Measurements from ENCODE around the gene ZNF77. TPM values are rescaled to one million over a fixed set of nuclear protein-coding genes. Genes with fewer than 3 reads are reported as not detected.
A peak's percentile ranks its signal among the peaks of the same experiment; 100 is the strongest.

Gene ZNF77
- polyA plus RNA-seq, 3 donors: 0.30 to 2.7 (median 1.0) TPM

GRCh38 chr19:2984215-2984528 lies 39.4 kb upstream of the ZNF77 start:
- 4% methylated on average over 7 of the region's 14 CpGs for WGBS (ENCODE audit: insufficient coverage)
- H3K27ac Mint-ChIP-seq: no peak overlapping the region
- Histone ChIP-seq H3K36me3 (replicated peaks in 1 of 2; ENCODE audit: control insufficient read depth in 1 of 2, insufficient read depth in 2 of 2, low read length in 2 of 2) (no peaks in the 10 kb centered on the region), H3K27me3 (ENCODE audit: control insufficient read depth in 2 of 2, insufficient read depth in 2 of 2, low read length in 2 of 2) (peaks cover 4 to 33% of the 10 kb centered on the region in 2 donors), H3K9ac (ENCODE audit: insufficient read depth, low read length, poor library complexity, severe bottlenecking) (no peak overlapping the region), H2AFZ (ENCODE audit: insufficient read depth, low read depth, low read length, poor library complexity, severe bottlenecking) (peak overlapping the region; percentile 65), H4K20me1 (ENCODE audit: insufficient read depth, low read length) (no peaks in the 10 kb centered on the region), H3K27ac (ENCODE audit: low read depth in 1 of 2, low read length in 2 of 2) (no peak overlapping the region), H3K4me3 (replicated peaks in 1 of 3; ENCODE audit: low read depth in 2 of 3, low read length in 3 of 3) (peak overlapping the region in 1 of 3 experiments; percentile 50), H3K4me2 (replicated peaks; ENCODE audit: extremely low read depth, low read length, poor library complexity, severe bottlenecking) (peak overlapping the region; percentile 47), H3K79me2 (ENCODE audit: insufficient read depth, low read length) (no peaks in the 10 kb centered on the region), H3K9me3 (replicated peaks in 1 of 2; ENCODE audit: control insufficient read depth in 1 of 2, insufficient read depth in 1 of 2, low read length in 2 of 2) (no peaks in the 10 kb centered on the region), H3K4me1 (ENCODE audit: control insufficient read depth in 1 of 2, insufficient read depth in 2 of 2, low read length in 2 of 2) (peaks cover 5 to 14% of the 10 kb centered on the region in 2 donors)
- intact Hi-C loops (cut with micrococcal nuclease): no loop called here
- no peak for TF ChIP-seq CTCF (IDR thresholded peaks at IDR 0.05)
- no peak for DNase-seq
- peak overlapping the region in 1 of 2 donors; percentile 75 for H3K4me3 Mint-ChIP-seq
- H3K27me3 Mint-ChIP-seq (ENCODE audit: low read depth in 3 of 3): peaks cover 37 to 60% (median 51%) of the 10 kb centered on the region in 3 donors
- peaks cover 0 to 7% (median 0%) of the 10 kb centered on the region in 7 donors for H3K9me3 Mint-ChIP-seq
- H3K4me1 Mint-ChIP-seq: peaks cover 10% of the 10 kb centered on the region
- H3K36me3 Mint-ChIP-seq: peaks cover 0 to 1% of the 10 kb centered on the region in 2 donors

- intact Hi-C loops (cut with micrococcal nuclease): no loop called here
- Mint-ChIP-seq H3K4me1 (peaks cover 10% of the 10 kb centered on the region), H3K27ac (peak overlapping the region in 1 of 7 donors; percentile 40), H3K36me3 (peaks cover 0 to 1% of the 10 kb centered on the region in 2 donors), H3K27me3 (ENCODE audit: low read depth in 3 of 3) (peaks cover 33 to 60% (median 51%) of the 10 kb centered on the region in 3 donors), H3K9me3 (peaks cover 0 to 7% (median 0%) of the 10 kb centered on the region in 7 donors), H3K4me3 (peak overlapping the region in 1 of 2 donors; percentile 75)
- TF ChIP-seq CTCF (IDR thresholded peaks at IDR 0.05): no peak
- Histone ChIP-seq H2AFZ (ENCODE audit: insufficient read depth, low read depth, low read length, poor library complexity, severe bottlenecking) (peak overlapping the region; percentile 65), H4K20me1 (ENCODE audit: insufficient read depth, low read length) (no peaks in the 10 kb centered on the region), H3K9ac (ENCODE audit: insufficient read depth, low read length, poor library complexity, severe bottlenecking) (no peak overlapping the region), H3K4me1 (ENCODE audit: control insufficient read depth in 1 of 2, insufficient read depth in 2 of 2, low read length in 2 of 2) (peaks cover 5 to 14% of the 10 kb centered on the region in 2 donors), H3K9me3 (replicated peaks in 1 of 2; ENCODE audit: control insufficient read depth in 1 of 2, insufficient read depth in 1 of 2, low read length in 2 of 2) (no peaks in the 10 kb centered on the region), H3K4me2 (replicated peaks; ENCODE audit: extremely low read depth, low read length, poor library complexity, severe bottlenecking) (peak overlapping the region; percentile 47), H3K4me3 (replicated peaks in 1 of 3; ENCODE audit: low read depth in 2 of 3, low read length in 3 of 3) (peak overlapping the region in 1 of 3 experiments; percentile 50), H3K27ac (ENCODE audit: low read depth in 1 of 2, low read length in 2 of 2) (no peak overlapping the region), H3K79me2 (ENCODE audit: insufficient read depth, low read length) (no peaks in the 10 kb centered on the region), H3K27me3 (ENCODE audit: control insufficient read depth in 2 of 2, insufficient read depth in 2 of 2, low read length in 2 of 2) (peaks cover 4 to 33% of the 10 kb centered on the region in 2 donors), H3K36me3 (replicated peaks in 1 of 2; ENCODE audit: control insufficient read depth in 1 of 2, insufficient read depth in 2 of 2, low read length in 2 of 2) (no peaks in the 10 kb centered on the region)
- DNase-seq: peak in 1 of 3 donors; percentile 21
- 23% methylated on average over 24 of the region's 24 CpGs for WGBS (ENCODE audit: insufficient coverage)
Observed at GRCh38 chr19:2983351-2984214, 38.8 kb upstream of the ZNF77 start.

Measured in CD14-positive monocyte (primary cell).